ENCODE results near the gene TMCC3.

DNA sequence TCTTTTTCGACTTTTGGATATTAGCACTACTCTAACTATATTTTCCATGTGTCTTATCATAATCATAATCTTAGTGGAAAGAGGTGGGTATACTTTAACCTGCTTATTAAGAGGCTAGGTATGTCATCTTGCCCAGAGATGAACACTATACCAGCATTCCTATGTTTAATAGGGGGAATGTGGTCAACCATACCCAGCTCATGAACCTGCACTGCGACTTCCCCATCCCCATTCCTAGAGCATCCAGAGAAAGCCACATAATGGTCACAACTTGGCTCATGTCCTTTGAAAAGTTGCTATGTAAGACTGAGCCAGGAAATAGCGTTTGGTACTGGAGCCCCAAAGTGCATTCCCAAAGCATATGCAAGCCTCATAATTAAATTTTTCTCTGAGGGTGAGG, 55.2 kb downstream of the TMCC3 start:
- TF ChIP-seq, protein P1, sequence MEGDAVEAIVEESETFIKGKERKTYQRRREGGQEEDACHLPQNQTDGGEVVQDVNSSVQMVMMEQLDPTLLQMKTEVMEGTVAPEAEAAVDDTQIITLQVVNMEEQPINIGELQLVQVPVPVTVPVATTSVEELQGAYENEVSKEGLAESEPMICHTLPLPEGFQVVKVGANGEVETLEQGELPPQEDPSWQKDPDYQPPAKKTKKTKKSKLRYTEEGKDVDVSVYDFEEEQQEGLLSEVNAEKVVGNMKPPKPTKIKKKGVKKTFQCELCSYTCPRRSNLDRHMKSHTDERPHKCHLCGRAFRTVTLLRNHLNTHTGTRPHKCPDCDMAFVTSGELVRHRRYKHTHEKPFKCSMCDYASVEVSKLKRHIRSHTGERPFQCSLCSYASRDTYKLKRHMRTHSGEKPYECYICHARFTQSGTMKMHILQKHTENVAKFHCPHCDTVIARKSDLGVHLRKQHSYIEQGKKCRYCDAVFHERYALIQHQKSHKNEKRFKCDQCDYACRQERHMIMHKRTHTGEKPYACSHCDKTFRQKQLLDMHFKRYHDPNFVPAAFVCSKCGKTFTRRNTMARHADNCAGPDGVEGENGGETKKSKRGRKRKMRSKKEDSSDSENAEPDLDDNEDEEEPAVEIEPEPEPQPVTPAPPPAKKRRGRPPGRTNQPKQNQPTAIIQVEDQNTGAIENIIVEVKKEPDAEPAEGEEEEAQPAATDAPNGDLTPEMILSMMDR (IDR thresholded peaks at IDR 0.05; ENCODE audit: poor library complexity, severe bottlenecking): no peak
- no peak for TF ChIP-seq MXI1 (conservative IDR thresholded peaks at IDR 0.05; ENCODE audit: poor library complexity, severe bottlenecking)
- no peak for TF ChIP-seq EP300 (conservative IDR thresholded peaks at IDR 0.05; ENCODE audit: poor library complexity, severe bottlenecking)
- TF ChIP-seq POLR2AphosphoS5 (IDR thresholded peaks at IDR 0.05): no peak
- TF ChIP-seq EZH2 (IDR thresholded peaks at IDR 0.05; ENCODE audit: borderline replicate concordance, insufficient read depth, low read length, poor library complexity, severe bottlenecking): no peak
- TF ChIP-seq, protein P2, sequence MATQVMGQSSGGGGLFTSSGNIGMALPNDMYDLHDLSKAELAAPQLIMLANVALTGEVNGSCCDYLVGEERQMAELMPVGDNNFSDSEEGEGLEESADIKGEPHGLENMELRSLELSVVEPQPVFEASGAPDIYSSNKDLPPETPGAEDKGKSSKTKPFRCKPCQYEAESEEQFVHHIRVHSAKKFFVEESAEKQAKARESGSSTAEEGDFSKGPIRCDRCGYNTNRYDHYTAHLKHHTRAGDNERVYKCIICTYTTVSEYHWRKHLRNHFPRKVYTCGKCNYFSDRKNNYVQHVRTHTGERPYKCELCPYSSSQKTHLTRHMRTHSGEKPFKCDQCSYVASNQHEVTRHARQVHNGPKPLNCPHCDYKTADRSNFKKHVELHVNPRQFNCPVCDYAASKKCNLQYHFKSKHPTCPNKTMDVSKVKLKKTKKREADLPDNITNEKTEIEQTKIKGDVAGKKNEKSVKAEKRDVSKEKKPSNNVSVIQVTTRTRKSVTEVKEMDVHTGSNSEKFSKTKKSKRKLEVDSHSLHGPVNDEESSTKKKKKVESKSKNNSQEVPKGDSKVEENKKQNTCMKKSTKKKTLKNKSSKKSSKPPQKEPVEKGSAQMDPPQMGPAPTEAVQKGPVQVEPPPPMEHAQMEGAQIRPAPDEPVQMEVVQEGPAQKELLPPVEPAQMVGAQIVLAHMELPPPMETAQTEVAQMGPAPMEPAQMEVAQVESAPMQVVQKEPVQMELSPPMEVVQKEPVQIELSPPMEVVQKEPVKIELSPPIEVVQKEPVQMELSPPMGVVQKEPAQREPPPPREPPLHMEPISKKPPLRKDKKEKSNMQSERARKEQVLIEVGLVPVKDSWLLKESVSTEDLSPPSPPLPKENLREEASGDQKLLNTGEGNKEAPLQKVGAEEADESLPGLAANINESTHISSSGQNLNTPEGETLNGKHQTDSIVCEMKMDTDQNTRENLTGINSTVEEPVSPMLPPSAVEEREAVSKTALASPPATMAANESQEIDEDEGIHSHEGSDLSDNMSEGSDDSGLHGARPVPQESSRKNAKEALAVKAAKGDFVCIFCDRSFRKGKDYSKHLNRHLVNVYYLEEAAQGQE (IDR thresholded peaks at IDR 0.05; ENCODE audit: borderline replicate concordance): no peak
- TF ChIP-seq SMC3 (conservative IDR thresholded peaks at IDR 0.05; ENCODE audit: poor library complexity): no peak
- no peak for TF ChIP-seq RAD21 (conservative IDR thresholded peaks at IDR 0.05)
- TF ChIP-seq TAF1 (IDR thresholded peaks at IDR 0.05; ENCODE audit: low read depth): no peak

All from neural cell (in vitro differentiated cells).